PC-3 (cell line): ENCODE measurements around the gene ZNF438.

Experiments
- CTCF ChIP-seq: fragments of 300-600 bp; sonication (generic); conservative IDR thresholded peaks from 2 replicates; pipeline ENCODE4 v1.5.1; 2017; ENCODE audit warnings: antibody characterized with exemption, low read depth, mild to moderate bottlenecking, low read length
- EZH2 ChIP-seq: fragments of 300-600 bp; sonication (generic); IDR thresholded peaks from one replicate; pipeline ENCODE4 v1.6.1; 2017; ENCODE audit warnings: antibody characterized with exemption, mild to moderate bottlenecking, low read length; ENCODE audit not compliant: unreplicated experiment
- EZH2phosphoT487 ChIP-seq: fragments of 300-600 bp; sonication (generic); IDR thresholded peaks from 2 replicates; pipeline ENCODE4 v1.6.1; 2018; ENCODE audit warnings: mild to moderate bottlenecking, antibody characterized with exemption, low read length, borderline replicate concordance

GRCh38 chr10:30825495-30825894, 206.2 kb downstream of the ZNF438 start:
- no peak for TF ChIP-seq CTCF
- no peak for TF ChIP-seq EZH2phosphoT487
- TF ChIP-seq EZH2, result no peak
